HAP-1 (cell line): ENCODE data around the gene THAP3.
A peak's percentile ranks its signal among the peaks of the same experiment; 100 is the strongest.
"Not testable (repeated sequence)": the region's sequence is repeated elsewhere in the genome, so short reads cannot be mapped to it uniquely, and the experiment has no call there.

ENCODE experiments used
- DNase-seq, 2 experiments: peaks; one replicate each; pipeline ENCODE4 v3.0.0-alpha.2; 2016 to 2020; ENCODE audit warnings: low spot score in 2 of 2
- H3K27me3 ChIP-seq: fragments of 250-450 bp; sonication (Bioruptor Pico); 2 replicates; pipeline ENCODE4 v1.5.1; 2020; ENCODE audit warnings: low read depth, mild to moderate bottlenecking, moderate library complexity
- H3K36me3 ChIP-seq: fragments of 250-450 bp; sonication (Bioruptor Pico); replicated peaks from 2 replicates; pipeline ENCODE4 v1.5.1; 2020; ENCODE audit warnings: mild to moderate bottlenecking
- H3K4me1 ChIP-seq: fragments of 250-450 bp; sonication (Bioruptor Pico); 2 replicates; pipeline ENCODE4 v1.5.1; 2020; ENCODE audit warnings: mild to moderate bottlenecking
- H3K4me3 ChIP-seq: fragments of 250-450 bp; sonication (Bioruptor Pico); 2 replicates; pipeline ENCODE4 v1.5.1; 2020; ENCODE audit warnings: mild to moderate bottlenecking, moderate library complexity
- H3K9me3 ChIP-seq: fragments of 250-450 bp; sonication (Bioruptor Pico); 2 replicates; pipeline ENCODE4 v1.5.1; 2020; ENCODE audit warnings: mild to moderate bottlenecking, moderate library complexity
- in situ Hi-C: fragments of 300-500 bp; cut with MboI; formaldehyde crosslinking; loops from 3 replicates; pipeline ENCODE4 v1.14.3; 2020; ENCODE audit warnings: low sequenced_read_pairs, inconsistent platforms, mixed read lengths

Gene THAP3

DNA sequence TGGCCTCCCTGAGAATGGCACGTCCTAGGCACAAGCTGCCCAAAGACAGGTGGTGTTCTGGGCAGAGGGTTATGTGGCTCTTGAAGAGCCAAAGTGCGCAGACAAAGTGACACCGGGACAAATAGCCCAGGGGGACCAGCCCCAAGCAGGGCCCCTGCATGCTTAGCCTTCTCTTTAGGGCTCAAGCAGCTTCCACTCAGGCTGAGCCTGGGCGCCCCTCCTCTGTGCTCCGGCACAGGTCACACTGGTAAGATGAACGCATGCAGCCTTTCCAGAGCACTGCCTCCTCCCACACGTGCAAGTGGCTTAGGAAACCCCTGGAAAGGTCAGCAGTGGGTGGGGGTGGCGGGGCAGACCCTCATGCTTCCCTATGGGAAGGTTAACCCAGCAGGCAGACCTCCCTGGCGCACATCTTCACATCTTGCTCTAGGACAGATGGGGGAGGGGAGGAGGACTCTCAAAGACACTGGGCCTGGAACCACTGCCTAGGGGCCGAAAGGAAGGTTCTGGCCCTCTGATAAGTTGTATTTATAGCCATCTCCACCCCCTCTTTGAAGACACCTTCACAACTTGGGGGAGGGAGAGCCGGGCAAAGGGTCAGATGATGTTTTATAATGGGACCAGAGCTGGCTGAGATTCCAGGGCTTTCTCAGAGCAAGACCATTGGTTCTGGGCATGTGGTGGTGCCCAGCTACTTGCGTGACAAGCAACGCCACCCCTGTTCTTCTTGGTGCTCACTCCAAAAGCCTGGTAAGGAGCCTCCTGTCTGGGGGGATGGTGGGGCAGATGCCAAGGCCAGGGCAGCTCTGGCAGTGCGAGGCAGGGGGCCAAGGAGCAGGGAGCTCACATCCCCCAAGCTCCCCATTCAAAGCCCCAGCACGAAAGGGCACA, 27.5 kb upstream of the THAP3 start:
- Histone ChIP-seq H3K27me3 (no peaks in the 10 kb centered on the region), H3K4me3 (no peak overlapping the region), H3K4me1 (peaks cover 3% of the 10 kb centered on the region), H3K36me3 (peaks cover 59% of the 10 kb centered on the region), H3K9me3 (no peaks in the 10 kb centered on the region)
- in situ Hi-C loops, result no loop called here
- DNase-seq, result no peak

DNA sequence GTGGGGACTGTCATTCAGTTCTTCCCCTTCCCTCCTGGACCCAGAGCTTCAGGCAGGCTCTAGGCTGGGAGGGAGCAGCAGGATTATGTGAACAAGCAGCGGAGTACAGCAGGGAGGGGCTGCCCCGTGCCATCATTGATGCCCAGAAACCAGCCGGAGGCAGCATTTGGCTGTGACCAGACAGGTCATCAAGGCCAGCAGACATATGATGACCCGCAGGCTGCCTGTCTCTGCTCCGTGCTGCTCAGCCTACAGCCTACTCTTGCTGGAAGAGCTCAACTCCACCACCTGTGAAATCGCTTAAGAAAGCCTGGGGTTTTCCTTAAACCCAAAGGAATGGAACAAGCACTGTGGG, 26.9 kb upstream of the THAP3 start:
- Histone ChIP-seq H3K4me1 (peaks cover 3% of the 10 kb centered on the region), H3K27me3 (no peaks in the 10 kb centered on the region), H3K36me3 (peaks cover 59% of the 10 kb centered on the region), H3K9me3 (no peaks in the 10 kb centered on the region), H3K4me3 (no peak overlapping the region)
- no peak for DNase-seq
- in situ Hi-C loops, result no loop called here

DNA sequence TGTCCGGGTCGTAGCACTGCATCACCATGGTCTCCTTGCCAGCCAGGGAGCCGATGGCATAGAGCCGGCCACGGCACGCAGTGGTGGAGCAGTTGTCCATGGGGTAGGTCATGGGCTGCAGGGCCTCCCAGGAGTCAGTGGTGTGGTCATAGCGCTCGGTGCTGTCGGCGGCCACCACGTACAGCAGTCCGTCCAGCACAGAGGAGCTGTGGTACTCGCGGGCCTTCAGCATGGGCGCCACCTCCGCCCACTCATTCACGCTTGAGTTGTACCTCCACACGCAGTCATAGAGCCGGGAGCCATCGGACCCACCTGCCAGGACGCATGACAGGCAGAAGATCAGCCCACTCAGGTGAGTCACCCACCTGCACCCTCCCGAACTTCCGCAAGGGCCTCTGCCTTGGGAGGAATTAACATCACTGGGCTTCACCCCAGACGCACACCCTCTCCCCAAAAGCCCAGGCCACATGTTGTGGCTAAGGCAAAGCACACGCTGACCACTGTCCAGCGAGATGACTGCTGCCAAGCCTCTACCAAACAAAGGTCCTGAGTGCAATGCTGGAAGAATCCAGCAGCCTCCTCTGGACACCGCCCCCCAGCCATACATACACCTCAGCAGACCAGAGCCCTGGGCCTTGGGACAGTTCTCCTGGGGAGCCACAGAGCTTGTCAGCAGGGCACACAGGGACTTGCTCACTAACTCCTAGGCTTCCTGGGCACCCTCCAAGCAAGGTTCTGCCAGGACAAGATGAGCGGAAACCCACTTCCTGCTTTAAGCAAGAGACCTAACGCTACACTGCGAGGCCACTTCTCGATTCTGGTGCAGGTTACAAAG, 25.3 kb upstream of the THAP3 start:
- H3K4me1 ChIP-seq, result peaks cover 9% of the 10 kb centered on the region
- H3K27me3 ChIP-seq, result no peaks in the 10 kb centered on the region
- no peaks in the 10 kb centered on the region for H3K9me3 ChIP-seq
- peaks cover 46% of the 10 kb centered on the region for H3K36me3 ChIP-seq
- peak overlapping the region; percentile 71 for H3K4me3 ChIP-seq
- no peak for DNase-seq
- in situ Hi-C loops, result no loop called here

DNA sequence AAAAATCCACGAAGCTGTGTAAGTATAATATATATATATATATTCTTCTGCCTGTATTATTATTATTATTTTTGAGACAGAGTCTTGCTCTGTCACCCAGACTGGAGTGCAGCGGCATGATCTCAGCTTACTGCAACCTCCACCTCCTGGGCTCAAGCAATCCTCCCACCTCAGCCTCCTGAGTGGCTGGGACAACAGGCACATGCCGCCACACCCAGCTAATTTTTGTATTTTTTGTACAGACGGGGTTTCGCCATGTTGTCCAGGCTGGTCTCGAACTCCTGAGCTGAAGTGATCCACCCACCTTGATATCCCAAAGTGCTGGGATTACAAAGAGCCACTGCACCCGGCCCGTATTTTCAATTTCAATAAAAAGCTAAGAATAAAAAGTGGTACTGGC, 24.7 kb upstream of the THAP3 start:
- H3K27me3 ChIP-seq, H3K4me1 ChIP-seq, in situ Hi-C loops, DNase-seq, H3K9me3 ChIP-seq: not testable (repeated sequence)
- Histone ChIP-seq H3K4me3 (peak overlapping the region; percentile 71), H3K36me3 (peaks cover 44% of the 10 kb centered on the region)

DNA sequence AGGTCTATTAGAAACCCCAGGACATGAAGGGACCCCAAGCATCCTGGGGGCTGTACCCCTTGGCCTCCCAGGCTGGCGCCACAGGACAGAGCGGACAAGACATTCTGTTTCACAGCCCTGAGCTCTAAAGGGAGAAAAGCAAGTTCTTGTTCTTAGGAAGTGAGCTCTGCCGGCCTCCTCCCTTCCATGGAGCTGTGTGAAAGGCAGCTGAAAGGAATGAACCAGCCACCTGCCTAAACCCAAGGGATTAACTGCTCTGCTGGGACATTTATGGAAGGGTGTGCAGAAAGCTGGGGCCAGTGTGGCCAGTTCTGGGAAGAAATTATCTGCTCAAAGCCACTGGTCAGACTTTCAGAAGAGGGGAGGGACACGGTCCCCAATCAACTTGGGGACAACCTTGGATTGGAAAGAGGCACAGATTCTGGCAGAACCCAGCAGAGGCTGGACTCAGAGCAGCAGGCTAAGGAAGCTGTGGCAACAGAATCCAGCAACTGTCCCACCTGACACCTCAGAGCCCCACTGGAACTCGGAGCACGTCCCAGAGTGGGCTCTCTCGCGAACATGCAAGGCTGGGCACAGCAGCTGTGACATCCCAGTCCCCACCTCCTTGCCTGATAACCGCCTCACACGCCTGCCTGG, 24.1 kb upstream of the THAP3 start:
- Histone ChIP-seq H3K27me3 (no peaks in the 10 kb centered on the region), H3K36me3 (peaks cover 39% of the 10 kb centered on the region), H3K4me3 (peak overlapping the region; percentile 71), H3K9me3 (no peaks in the 10 kb centered on the region), H3K4me1 (peaks cover 9% of the 10 kb centered on the region)
- in situ Hi-C loops, result no loop called here
- DNase-seq, result peak; percentile 32 to 67

DNA sequence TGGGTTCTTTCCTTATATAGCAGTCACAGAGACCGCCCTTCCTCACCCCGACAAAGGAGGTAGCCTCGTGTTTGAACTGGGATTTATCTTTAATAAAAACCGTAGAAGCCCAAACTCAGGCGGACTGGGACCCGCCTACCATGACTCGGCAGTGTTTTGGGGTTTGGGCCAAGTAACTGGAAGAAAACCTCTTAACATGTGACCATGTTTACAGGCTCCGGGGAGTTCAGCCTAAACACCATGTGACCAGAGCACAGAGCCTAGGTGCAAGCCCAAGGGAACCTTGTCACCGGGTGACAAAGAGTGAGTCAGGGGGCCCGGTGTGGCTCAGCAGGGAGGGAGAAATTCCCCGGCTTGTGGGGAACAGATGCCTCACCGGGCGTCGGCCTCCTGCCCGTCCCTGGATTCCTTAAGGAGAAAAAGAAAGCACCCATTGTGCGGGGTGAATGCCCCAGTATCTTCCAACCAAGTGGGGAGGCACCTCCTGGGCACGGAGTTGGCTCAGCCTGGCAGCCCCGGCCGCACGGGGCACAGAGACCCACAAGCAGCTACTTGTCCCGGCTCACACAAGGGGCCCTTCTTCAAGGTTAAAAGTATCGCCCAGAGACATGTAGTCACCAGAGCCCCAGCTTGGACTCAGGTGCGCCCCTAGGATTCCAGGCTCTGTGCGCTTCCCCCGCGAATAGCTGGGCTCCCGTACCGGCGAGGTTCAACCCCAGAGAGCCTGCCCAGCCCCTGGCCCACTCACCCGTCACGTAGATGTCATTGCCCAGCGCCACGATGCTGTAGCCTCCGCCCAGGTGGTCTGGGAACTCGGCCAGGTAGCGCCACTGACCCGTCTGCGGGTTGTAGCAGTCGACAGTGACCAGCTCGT, 23.4 kb upstream of the THAP3 start:
- H3K27me3 ChIP-seq, result no peaks in the 10 kb centered on the region
- DNase-seq, result peak; percentile 51 to 58
- H3K4me3 ChIP-seq, result peak overlapping the region; percentile 71
- in situ Hi-C loops, result no loop called here
- no peaks in the 10 kb centered on the region for H3K9me3 ChIP-seq
- H3K36me3 ChIP-seq, result peaks cover 31% of the 10 kb centered on the region
- peaks cover 9% of the 10 kb centered on the region for H3K4me1 ChIP-seq

DNA sequence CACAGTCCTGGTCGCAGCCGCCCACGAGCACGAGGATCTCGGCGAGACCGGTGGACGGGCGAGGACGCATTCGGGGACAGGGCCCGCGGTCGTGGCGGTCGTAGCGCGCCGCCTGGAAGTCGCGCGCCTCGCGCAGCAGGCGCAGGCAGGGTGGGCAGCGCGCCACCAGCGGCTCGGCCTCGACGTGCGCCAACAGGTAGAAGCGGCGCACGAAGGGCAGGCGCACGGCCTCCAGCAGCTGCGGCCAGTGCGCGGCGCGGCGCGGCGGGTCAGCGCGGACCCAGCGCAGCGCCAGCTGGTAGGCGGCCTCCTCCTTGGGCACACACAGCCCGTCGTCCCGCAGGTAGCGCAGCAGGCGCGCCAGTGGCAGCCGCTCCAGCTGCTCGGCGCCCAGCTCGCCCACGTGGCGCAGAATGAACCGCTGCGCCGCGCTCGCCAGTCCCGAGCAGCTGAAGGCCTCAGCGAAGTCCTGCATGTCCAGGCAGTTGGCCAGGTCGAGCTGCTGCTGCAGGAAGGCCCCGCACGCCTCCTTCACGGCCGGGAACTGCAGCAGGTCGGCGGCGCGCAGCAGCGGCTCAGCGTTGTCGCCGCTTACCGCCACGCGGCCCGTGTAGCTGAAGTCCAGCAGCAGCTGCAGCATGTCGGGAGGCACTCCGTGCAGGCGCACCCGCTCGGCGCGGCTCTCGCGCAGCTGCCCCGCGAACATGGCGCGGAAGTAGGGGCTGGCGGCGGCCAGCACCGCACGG, 22.6 kb upstream of the THAP3 start:
- Histone ChIP-seq H3K4me1 (peaks cover 9% of the 10 kb centered on the region), H3K9me3 (no peaks in the 10 kb centered on the region), H3K36me3 (peaks cover 23% of the 10 kb centered on the region), H3K27me3 (no peaks in the 10 kb centered on the region), H3K4me3 (peak overlapping the region; percentile 71)
- in situ Hi-C loops, result no loop called here
- peak in 1 of 2 experiments; percentile 44 for DNase-seq

DNA sequence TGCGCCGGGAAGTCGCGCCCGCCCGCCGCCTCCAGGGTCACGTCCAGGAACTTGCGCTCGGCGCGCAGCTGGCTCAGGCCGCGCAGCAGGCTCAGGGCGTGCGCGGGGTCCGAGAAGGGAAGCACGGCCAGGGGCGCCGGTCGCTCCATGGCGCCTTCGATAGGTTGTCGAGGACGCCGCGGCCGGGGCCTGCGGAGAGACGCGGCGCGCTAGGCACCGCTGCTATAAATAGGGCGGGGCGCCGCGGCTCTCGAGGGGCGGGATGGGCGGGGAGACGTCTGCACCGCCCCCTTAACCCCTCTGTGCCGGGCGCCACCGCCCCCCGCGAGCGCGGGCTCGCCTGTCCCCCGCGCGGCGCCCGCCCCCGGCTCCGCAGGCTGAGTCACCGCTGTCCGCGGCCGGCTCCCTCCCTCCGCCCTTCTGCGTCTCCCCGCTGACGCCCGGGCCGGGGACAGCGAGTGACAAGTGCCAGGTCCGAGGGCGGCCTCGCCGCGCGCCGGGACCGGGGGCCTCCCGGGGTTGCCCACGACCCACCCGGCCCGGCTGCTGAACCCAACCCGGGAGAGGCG, 21.9 kb upstream of the THAP3 start, which contains the start of gene KLHL21:
TSS of gene KLHL21 (minus strand) at position 201 of the 569 bp plus-strand sequence. CDS start at position 149, 52 bp downstream.
- in situ Hi-C loops, result no loop called here
- H3K9me3 ChIP-seq, result no peaks in the 10 kb centered on the region
- H3K4me3 ChIP-seq, result peak within 1 kb of the TSS; percentile 71

DNA sequence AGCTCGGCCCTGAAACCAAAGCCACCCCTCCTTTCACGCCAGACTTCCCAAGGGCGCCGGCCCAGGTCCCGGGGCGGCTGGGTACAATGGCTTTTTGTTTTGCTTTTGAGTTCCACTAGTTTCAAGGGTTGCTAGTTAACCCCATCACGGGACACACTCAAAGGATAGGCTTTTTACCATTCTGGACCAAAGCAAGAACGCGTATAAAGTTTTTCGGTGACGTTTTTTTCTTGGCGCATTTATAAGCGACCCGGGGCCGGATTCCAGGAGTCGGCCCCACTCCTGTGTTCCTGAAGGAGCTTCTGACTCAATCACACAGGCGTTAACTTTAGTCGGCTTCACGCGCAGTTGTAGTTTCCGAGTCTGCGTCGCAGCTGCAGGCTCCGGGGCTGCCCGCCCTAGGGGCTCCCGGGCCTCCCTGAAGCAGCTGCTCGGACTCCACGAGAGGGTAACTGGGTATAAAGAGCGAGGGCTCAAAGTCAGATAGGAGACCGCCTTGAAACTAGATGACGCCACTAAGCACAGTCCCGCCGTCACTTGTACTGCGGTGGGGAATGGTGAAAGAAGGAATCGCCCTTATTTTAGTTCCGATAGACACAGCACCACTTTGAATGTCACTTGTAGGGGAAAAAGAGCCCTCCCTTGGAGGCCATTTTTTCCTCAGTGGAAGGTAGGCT, 21.3 kb upstream of the THAP3 start:
- Histone ChIP-seq H3K4me3 (peak overlapping the region; percentile 71), H3K36me3 (peaks cover 10% of the 10 kb centered on the region), H3K4me1 (peaks cover 9% of the 10 kb centered on the region), H3K9me3 (no peaks in the 10 kb centered on the region), H3K27me3 (no peaks in the 10 kb centered on the region)
- in situ Hi-C loops, result no loop called here
- DNase-seq, result no peak

More for the DNA sequence above, 21.9 kb upstream of the THAP3 start, which contains the start of gene KLHL21:
- H3K36me3 ChIP-seq, result peaks cover 16% of the 10 kb centered on the region
- no peaks in the 10 kb centered on the region for H3K27me3 ChIP-seq
- DNase-seq, result peak; percentile 79 to 84
- H3K4me1 ChIP-seq, result peaks cover 9% of the 10 kb centered on the region

DNA sequence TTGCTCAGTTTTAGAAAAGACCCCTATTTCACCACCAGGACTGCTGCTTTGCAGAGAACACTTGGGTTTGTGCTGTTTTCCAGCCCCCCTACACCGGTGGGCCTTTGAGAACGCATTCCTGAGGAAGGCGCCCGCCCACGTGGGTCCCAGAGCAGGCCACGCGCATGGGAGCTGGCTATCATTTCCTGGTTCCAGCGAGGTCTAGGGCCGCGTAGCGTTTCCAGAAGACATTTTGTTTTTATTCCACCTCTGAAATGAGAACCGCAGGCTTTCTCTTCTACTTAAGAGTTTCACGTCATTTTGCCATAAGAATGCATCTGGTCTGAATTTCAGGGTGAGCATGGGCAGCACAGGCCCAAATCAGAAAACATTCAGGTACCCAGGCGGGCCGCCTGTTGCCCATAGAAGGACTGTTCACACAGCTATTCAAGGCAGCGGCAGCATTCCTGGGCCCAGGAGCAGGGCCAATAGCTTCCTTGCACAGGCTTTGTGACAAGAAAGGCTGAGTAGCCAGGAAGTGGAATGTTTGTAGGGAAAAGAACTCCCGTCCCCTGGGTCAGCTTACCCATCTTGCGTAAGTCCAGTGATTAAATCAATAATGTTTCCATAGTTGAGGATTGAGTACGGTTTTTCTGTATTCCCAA, 20.6 kb upstream of the THAP3 start:
- in situ Hi-C loops, result no loop called here
- Histone ChIP-seq H3K36me3 (peaks cover 6% of the 10 kb centered on the region), H3K27me3 (no peaks in the 10 kb centered on the region), H3K9me3 (no peaks in the 10 kb centered on the region), H3K4me3 (no peak overlapping the region), H3K4me1 (peaks cover 9% of the 10 kb centered on the region)
- DNase-seq, result no peak

DNA sequence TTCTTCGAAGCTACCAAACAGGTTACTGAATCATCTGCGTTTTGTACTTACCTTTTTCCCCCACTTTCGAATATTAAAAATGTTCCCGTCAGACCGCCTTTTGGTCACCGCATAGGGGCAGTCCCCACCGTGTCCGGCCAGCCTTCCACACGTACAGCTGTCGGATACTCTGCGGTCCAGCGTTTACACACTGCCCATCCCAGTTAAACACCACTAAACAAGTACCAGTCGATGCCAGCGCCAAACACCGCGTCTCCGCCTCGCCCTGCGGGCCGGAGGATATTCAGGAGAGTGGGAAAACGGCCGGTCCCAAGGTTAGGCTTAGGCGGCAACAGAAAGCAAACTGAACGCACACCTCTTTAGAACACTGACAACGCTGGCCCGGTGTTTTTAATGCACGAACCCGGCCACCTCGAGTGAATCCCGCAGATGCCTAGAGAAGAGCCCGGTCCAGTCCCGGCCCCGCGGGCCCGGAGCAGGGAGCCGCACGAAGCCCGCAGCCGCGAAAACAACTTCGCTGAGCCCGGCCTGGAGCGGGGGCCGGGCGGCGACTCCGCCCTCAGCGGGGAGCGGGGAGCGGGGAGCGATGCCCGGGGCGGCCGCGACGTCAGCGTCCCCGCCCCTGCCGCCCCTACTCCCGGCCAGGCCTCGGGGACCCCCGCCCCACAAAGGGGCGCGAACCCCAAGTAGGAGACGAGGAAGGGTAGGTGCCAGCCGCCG, 11.9 kb upstream of the THAP3 start:
- Histone ChIP-seq H3K4me3 (peak overlapping the region; percentile 52), H3K4me1 (peaks cover 16% of the 10 kb centered on the region), H3K36me3 (peaks cover 7% of the 10 kb centered on the region), H3K27me3 (no peaks in the 10 kb centered on the region), H3K9me3 (no peaks in the 10 kb centered on the region)
- in situ Hi-C loops, result no loop called here
- peak in 1 of 2 experiments; percentile 60 for DNase-seq
